ENCODE data around the gene TCF21. TPM values are rescaled to one million over a fixed set of nuclear protein-coding genes. Genes with fewer than 3 reads are reported as not detected.

Gene TCF21
- total and polyA plus RNA-seq, 2 of the 13 experiments (the other 11 are each of a cell fraction or from before 2014, with no cell fraction given): not detected

DNA sequence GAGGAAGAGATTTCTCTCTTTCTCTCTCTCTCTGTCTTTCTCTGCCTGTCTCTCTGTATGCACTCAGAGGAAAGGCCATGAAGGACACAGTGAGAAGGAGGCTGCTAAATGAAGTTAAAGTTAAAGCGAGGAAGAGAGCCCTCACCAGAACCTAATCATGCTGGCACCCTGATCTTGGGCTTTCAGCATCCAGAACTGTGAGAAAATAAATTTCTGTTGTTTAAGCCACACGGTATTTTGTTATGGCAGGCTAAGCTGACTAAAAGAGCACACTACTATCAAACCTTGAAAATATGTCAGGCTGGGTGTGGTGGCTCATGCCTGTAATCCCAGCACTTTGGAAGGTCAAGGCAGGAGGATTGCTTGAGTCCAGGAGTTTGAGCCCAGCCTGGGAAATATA, 8.0 kb upstream of the TCF21 start (continued):
- no peak for TF ChIP-seq ATF4 (CRISPR knock-in tag; IDR thresholded peaks at IDR 0.05)
- no peak for TF ChIP-seq TBX3 (IDR thresholded peaks at IDR 0.05; ENCODE audit: borderline replicate concordance)
- TF ChIP-seq SATB2 (CRISPR knock-in tag; IDR thresholded peaks at IDR 0.05): no peak
- TF ChIP-seq ZNF138 (CRISPR knock-in tag; IDR thresholded peaks at IDR 0.05; ENCODE audit: low read depth): no peak
- TF ChIP-seq PHF5A (CRISPR knock-in tag; IDR thresholded peaks at IDR 0.05; ENCODE audit: low read depth, unreplicated experiment): no peak

DNA sequence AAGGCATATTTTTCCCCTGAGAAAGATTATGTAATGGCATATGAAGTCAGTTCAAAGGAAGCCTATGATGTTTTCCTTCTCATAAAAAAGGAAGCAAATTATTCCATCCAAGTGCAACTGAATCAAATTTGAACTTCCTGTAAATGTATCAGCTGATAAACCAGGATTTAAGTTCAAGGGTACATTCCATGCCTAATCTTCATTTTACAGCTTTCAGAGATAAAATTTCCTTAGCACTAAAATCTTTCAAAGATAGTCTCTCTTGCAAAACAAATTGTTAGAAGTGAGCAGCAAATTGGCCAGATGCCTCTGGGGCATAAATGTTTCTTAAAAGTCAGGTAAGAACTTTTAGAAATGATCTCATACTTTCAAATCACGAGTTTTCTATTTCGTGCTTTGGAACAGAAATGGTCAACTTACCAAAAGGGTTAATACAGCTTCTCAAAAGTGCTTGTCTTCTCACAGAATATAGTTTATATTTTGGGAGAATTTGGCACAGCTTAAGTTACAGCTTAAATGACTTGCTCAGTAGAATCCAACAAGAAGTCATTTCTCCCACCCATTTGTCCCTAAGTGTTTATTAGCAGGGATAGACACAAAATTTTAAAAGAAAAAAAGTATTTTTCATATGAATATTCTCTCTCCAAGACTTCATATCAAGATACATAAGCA, 2.7 kb upstream of the TCF21 start:
- Histone ChIP-seq H3K9me3 (ENCODE audit: low read length) (no peaks in the 10 kb centered on the region), H2AFZ (ENCODE audit: low read length) (no peak overlapping the region), H3K9ac (ENCODE audit: insufficient read depth, low read depth, low read length) (no peak overlapping the region), H3K27ac (ENCODE audit: extremely low read length, insufficient read depth, low read length) (no peak overlapping the region), H3K4me2 (ENCODE audit: low read depth, low read length) (no peak overlapping the region), H3K27me3 (ENCODE audit: control insufficient read depth in 1 of 2, insufficient read depth in 2 of 2, low read length in 2 of 2) (peaks cover 2 to 26% of the 10 kb centered on the region in 2 experiments; a peak in 3 of 5 replicates), H3K36me3 (replicated peaks in 1 of 2; ENCODE audit: control insufficient read depth in 1 of 2, insufficient read depth in 2 of 2, low read length in 2 of 2) (no peaks in the 10 kb centered on the region), H4K20me1 (ENCODE audit: insufficient read depth, low read length) (no peaks in the 10 kb centered on the region), H3K4me3 (replicated peaks in 1 of 3; ENCODE audit: insufficient read depth in 1 of 3, low read depth in 2 of 3, low read length in 3 of 3) (no peak overlapping the region), H3K79me2 (ENCODE audit: insufficient read depth, low read length) (no peaks in the 10 kb centered on the region), H3K4me1 (ENCODE audit: insufficient read depth, low read length) (no peaks in the 10 kb centered on the region)
- intact Hi-C loops (cut with micrococcal nuclease; ENCODE audit: unreplicated experiment): no loop called here
- BruUV-seq (replicated peaks): no TSS peak
- WGBS (ENCODE audit: low lambda C conversion rate): 2% methylated on average over 2 of the region's 2 CpGs
- CTCF ChIA-PET (ENCODE audit: low intra/inter-chr PET ratio, low total read pairs): no interaction called here
- TF ChIP-seq SALL2 (CRISPR knock-in tag; IDR thresholded peaks at IDR 0.05) (no peak), CENPT (CRISPR knock-in tag; IDR thresholded peaks at IDR 0.05; ENCODE audit: low read depth) (no peak), ZNF510 (CRISPR knock-in tag; IDR thresholded peaks at IDR 0.05; ENCODE audit: low read depth) (no peak), AHR (CRISPR knock-in tag; IDR thresholded peaks at IDR 0.05) (no peak), PLSCR1 (CRISPR knock-in tag; IDR thresholded peaks at IDR 0.05; ENCODE audit: borderline replicate concordance) (no peak)
- ATAC-seq (no peak), FAIRE-seq (no peak), DNase-seq (ENCODE audit: low spot score) (no peak)
- in situ Hi-C loops (cut with HindIII; ENCODE audit: extremely low pct_ligation_motif_present, low pct_unique_long_range_greater_than_20kb): no loop called here
- POLR2A ChIA-PET: no interaction called here
